Measurements from ENCODE around the gene TSSC4. TPM values are rescaled to one million over a fixed set of nuclear protein-coding genes. Genes with fewer than 3 reads are reported as not detected.

The TSSC4 gene
- total RNA-seq, 2 experiments from 2014 or later = 33.8 to 40.2 TPM

GRCh38 chr11:2436013-2436520 lies 35.5 kb downstream of the TSSC4 start:
- Mint-ChIP-seq H3K9me3 (peaks cover 4% of the 10 kb centered on the region), H3K4me1 (ENCODE audit: low read depth) (no peaks in the 10 kb centered on the region), H3K4me3 (no peak overlapping the region), H3K36me3 (no peaks in the 10 kb centered on the region), H3K27me3 (no peaks in the 10 kb centered on the region), H3K27ac (no peak overlapping the region)
- intact Hi-C loops (cut with micrococcal nuclease) = no loop called here
- DNase-seq = no peak
- ChIA-PET CTCF (interaction anchor here (0.9 to 1.4 kb wide), 2 partner anchors 15 to 96 kb away, joined by 3 to 4 read pairs; no protein-coding TSS in a partner anchor), POLR2A (no interaction called here)

- H3K4me3 Mint-ChIP-seq = no peak overlapping the region
- no peak for DNase-seq
- peaks cover 4% of the 10 kb centered on the region for H3K9me3 Mint-ChIP-seq
- no peaks in the 10 kb centered on the region for H3K36me3 Mint-ChIP-seq
- intact Hi-C loops (cut with micrococcal nuclease) = no loop called here
- CTCF ChIA-PET = interaction anchor here (0.9 to 1.4 kb wide), 2 partner anchors 16 to 95 kb away, joined by 3 to 4 read pairs; no protein-coding TSS in a partner anchor
- H3K27ac Mint-ChIP-seq = no peak overlapping the region
- H3K27me3 Mint-ChIP-seq = no peaks in the 10 kb centered on the region
- no peaks in the 10 kb centered on the region for H3K4me1 Mint-ChIP-seq (ENCODE audit: low read depth)
- POLR2A ChIA-PET = no interaction called here
These were observed 36.0 kb downstream of the TSSC4 start for GRCh38 chr11:2436521-2437031.

- Mint-ChIP-seq H3K27ac (no peak overlapping the region), H3K9me3 (peaks cover 4% of the 10 kb centered on the region), H3K4me1 (ENCODE audit: low read depth) (peaks cover 3% of the 10 kb centered on the region), H3K4me3 (no peak overlapping the region), H3K27me3 (no peaks in the 10 kb centered on the region), H3K36me3 (no peaks in the 10 kb centered on the region)
- no peak for DNase-seq
- POLR2A ChIA-PET = no interaction called here
- CTCF ChIA-PET = interaction anchor here (1.4 kb wide), 1 partner anchor 17 kb away, joined by 4 read pairs; no protein-coding TSS in a partner anchor
- intact Hi-C loops (cut with micrococcal nuclease) = no loop called here
These were observed 37.0 kb downstream of the TSSC4 start for GRCh38 chr11:2437516-2437915.

GRCh38 chr11:2439820-2440219 lies 39.3 kb downstream of the TSSC4 start:
- POLR2A ChIA-PET = no interaction called here
- intact Hi-C loops (cut with micrococcal nuclease) = loop anchor here (5.0 kb wide), 1 partner anchor 42 kb away; no protein-coding TSS in a partner anchor
- no peak overlapping the region for H3K27ac Mint-ChIP-seq

GRCh38 chr11:2440646-2441045 lies 40.1 kb downstream of the TSSC4 start:
- CTCF ChIA-PET = interaction anchor here (0.6 to 1.9 kb wide), 5 partner anchors 20 to 451 kb away, joined by 3 to 10 read pairs (median 4); no protein-coding TSS in a partner anchor
- intact Hi-C loops (cut with micrococcal nuclease) = loop anchor here (5.0 kb wide), 1 partner anchor 42 kb away; no protein-coding TSS in a partner anchor

More at GRCh38 chr11:2439820-2440219, 39.3 kb downstream of the TSSC4 start:
- no peaks in the 10 kb centered on the region for H3K27me3 Mint-ChIP-seq
- peaks cover 4% of the 10 kb centered on the region for H3K9me3 Mint-ChIP-seq
- no peak overlapping the region for H3K4me3 Mint-ChIP-seq
- no peaks in the 10 kb centered on the region for H3K36me3 Mint-ChIP-seq
- CTCF ChIA-PET = interaction anchor here (0.8 kb wide), 1 partner anchor 448 kb away, joined by 3 read pairs; no protein-coding TSS in a partner anchor
- peaks cover 15% of the 10 kb centered on the region for H3K4me1 Mint-ChIP-seq (ENCODE audit: low read depth)
- no peak for DNase-seq

GRCh38 chr11:2441171-2441570 lies 40.6 kb downstream of the TSSC4 start:
- H3K27ac Mint-ChIP-seq = no peak overlapping the region
- H3K4me3 Mint-ChIP-seq = no peak overlapping the region
- H3K4me1 Mint-ChIP-seq (ENCODE audit: low read depth) = peaks cover 20% of the 10 kb centered on the region
- peaks cover 4% of the 10 kb centered on the region for H3K9me3 Mint-ChIP-seq
- ChIA-PET POLR2A (no interaction called here), CTCF (interaction anchor here (0.6 to 1.9 kb wide), 5 partner anchors 20 to 662 kb away, joined by 3 to 10 read pairs (median 4); no protein-coding TSS in a partner anchor)
- no peaks in the 10 kb centered on the region for H3K27me3 Mint-ChIP-seq
- intact Hi-C loops (cut with micrococcal nuclease) = loop anchor here (5.0 kb wide), 1 partner anchor 41 kb away; no protein-coding TSS in a partner anchor
- DNase-seq = no peak
- no peaks in the 10 kb centered on the region for H3K36me3 Mint-ChIP-seq

More at GRCh38 chr11:2440646-2441045, 40.1 kb downstream of the TSSC4 start:
- H3K36me3 Mint-ChIP-seq = no peaks in the 10 kb centered on the region
- H3K4me3 Mint-ChIP-seq = no peak overlapping the region
- no peak for DNase-seq
- POLR2A ChIA-PET = no interaction called here
- H3K27me3 Mint-ChIP-seq = no peaks in the 10 kb centered on the region
- peaks cover 4% of the 10 kb centered on the region for H3K9me3 Mint-ChIP-seq
- peaks cover 17% of the 10 kb centered on the region for H3K4me1 Mint-ChIP-seq (ENCODE audit: low read depth)
- H3K27ac Mint-ChIP-seq = no peak overlapping the region

GRCh38 chr11:2442589-2442988 lies 42.0 kb downstream of the TSSC4 start:
- no peak for DNase-seq
- ChIA-PET POLR2A (no interaction called here), CTCF (interaction anchor here (1.4 to 1.9 kb wide), 3 partner anchors 22 to 137 kb away, joined by 3 to 10 read pairs (median 5); no protein-coding TSS in a partner anchor)
- H3K4me3 Mint-ChIP-seq = no peak overlapping the region
- H3K4me1 Mint-ChIP-seq (ENCODE audit: low read depth) = peaks cover 30% of the 10 kb centered on the region
- no peak overlapping the region for H3K27ac Mint-ChIP-seq
- intact Hi-C loops (cut with micrococcal nuclease) = loop anchor here (5.0 kb wide), 1 partner anchor 40 kb away; no protein-coding TSS in a partner anchor
- no peaks in the 10 kb centered on the region for H3K27me3 Mint-ChIP-seq
- peaks cover 4% of the 10 kb centered on the region for H3K9me3 Mint-ChIP-seq
- H3K36me3 Mint-ChIP-seq = no peaks in the 10 kb centered on the region

GRCh38 chr11:2443406-2443805 lies 42.9 kb downstream of the TSSC4 start:
- Mint-ChIP-seq H3K27ac (no peak overlapping the region), H3K9me3 (peaks cover 4% of the 10 kb centered on the region), H3K4me1 (ENCODE audit: low read depth) (peaks cover 33% of the 10 kb centered on the region), H3K4me3 (peak overlapping the region; percentile 3), H3K36me3 (no peaks in the 10 kb centered on the region), H3K27me3 (no peaks in the 10 kb centered on the region)
- no peak for DNase-seq
- intact Hi-C loops (cut with micrococcal nuclease) = loop anchor here (5.0 kb wide), 1 partner anchor 39 kb away; no protein-coding TSS in a partner anchor
- POLR2A ChIA-PET = no interaction called here
- CTCF ChIA-PET = interaction anchor here (1.1 to 1.4 kb wide), 2 partner anchors 23 to 88 kb away, joined by 3 to 4 read pairs; no protein-coding TSS in a partner anchor

- peaks cover 4% of the 10 kb centered on the region for H3K9me3 Mint-ChIP-seq
- CTCF ChIA-PET = interaction anchor here (1.1 to 2.0 kb wide), 5 partner anchors 10 to 88 kb away, joined by 3 to 7 read pairs (median 4); no protein-coding TSS in a partner anchor
- peaks cover 33% of the 10 kb centered on the region for H3K4me1 Mint-ChIP-seq (ENCODE audit: low read depth)
- peak; percentile 87 for DNase-seq
- peak within 1 kb of the TSS; percentile 4 for H3K27ac Mint-ChIP-seq
- intact Hi-C loops (cut with micrococcal nuclease) = loop anchor here (5.0 kb wide), 1 partner anchor 38 kb away; no protein-coding TSS in a partner anchor
- H3K4me3 Mint-ChIP-seq = peak within 1 kb of the TSS; percentile 89
- H3K27me3 Mint-ChIP-seq = no peaks in the 10 kb centered on the region
- POLR2A ChIA-PET = interaction anchor here (0.6 kb wide), 1 partner anchor 21 kb away, joined by 5 read pairs; no protein-coding TSS in a partner anchor
- H3K36me3 Mint-ChIP-seq = no peaks in the 10 kb centered on the region
These were observed 43.6 kb downstream of the TSSC4 start, which contains the start of gene TRPM5 for GRCh38 chr11:2443881-2444820. TSS of gene TRPM5 (minus strand) at chr11:2444514. CDS start at chr11:2423036, 21,478 bp downstream.

- Mint-ChIP-seq H3K27ac (peak within 1 kb of the TSS; percentile 4), H3K4me3 (peak within 1 kb of the TSS; percentile 89), H3K4me1 (ENCODE audit: low read depth) (peaks cover 33% of the 10 kb centered on the region), H3K9me3 (peaks cover under 1% of the 10 kb centered on the region), H3K36me3 (no peaks in the 10 kb centered on the region), H3K27me3 (no peaks in the 10 kb centered on the region)
- CTCF ChIA-PET = interaction anchor here (1.2 to 2.0 kb wide), 6 partner anchors 9 to 454 kb away, joined by 3 to 10 read pairs (median 6); no protein-coding TSS in a partner anchor
- intact Hi-C loops (cut with micrococcal nuclease) = loop anchor here (5.0 kb wide), 3 partner anchors 37 to 442 kb away; partner anchors contain the start of gene CDKN1C
- POLR2A ChIA-PET = interaction anchor here (0.6 kb wide), 1 partner anchor 20 kb away, joined by 5 read pairs; no protein-coding TSS in a partner anchor
- DNase-seq = peak; percentile 52
These were observed 44.5 kb downstream of the TSSC4 start, which contains the start of gene KCNQ1 for GRCh38 chr11:2444821-2445745. TSS of gene KCNQ1 (plus strand) at chr11:2445008. CDS start at chr11:2445099, 91 bp downstream.

Measured in activated CD4-positive, alpha-beta memory T cell treated with anti-CD3 and anti-CD28 coated beads for 36 hours (primary cell).